Stimulated activated CD8-positive, alpha-beta memory T cell treated with anti-CD3 and anti-CD28 coated beads, Interleukin-12 subunit alpha, Interleukin-12 subunit beta, amount 100 ng/mL, for 4 hours (primary cell): ENCODE data around the gene HK3.

Experiments used
- DNase-seq: peaks from one replicate; pipeline ENCODE4 v3.0.0-alpha.2; 2020; ENCODE audit warnings: low read depth

Gene HK3

GRCh38 chr5:176870110-176870591 is 29.0 kb downstream of the HK3 start:
- DNase-seq: no peak

GRCh38 chr5:176869501-176870109 is 29.5 kb downstream of the HK3 start:
- DNase-seq: no peak

GRCh38 chr5:176868731-176869130 is 30.4 kb downstream of the HK3 start:
- no peak for DNase-seq

- no peak for DNase-seq
Measured at GRCh38 chr5:176868126-176868525, 31.0 kb downstream of the HK3 start.

- DNase-seq: no peak
Measured at GRCh38 chr5:176866707-176867310, 32.3 kb downstream of the HK3 start.

GRCh38 chr5:176865964-176866363 is 33.2 kb downstream of the HK3 start:
- DNase-seq: no peak

GRCh38 chr5:176864755-176865154 is 34.4 kb downstream of the HK3 start:
- no peak for DNase-seq

GRCh38 chr5:176863765-176864098 is 35.4 kb downstream of the HK3 start:
- DNase-seq: no peak

- no peak for DNase-seq
Measured at GRCh38 chr5:176863041-176863764, 35.9 kb downstream of the HK3 start.

- no peak for DNase-seq
Measured at GRCh38 chr5:176862330-176862995, 36.7 kb downstream of the HK3 start.

GRCh38 chr5:176861276-176861675 is 37.9 kb downstream of the HK3 start:
- no peak for DNase-seq

GRCh38 chr5:176860381-176860780 is 38.8 kb downstream of the HK3 start:
- DNase-seq: no peak

- DNase-seq: no peak
Measured at GRCh38 chr5:176859916-176860315, 39.2 kb downstream of the HK3 start.

- no peak for DNase-seq
Measured at GRCh38 chr5:176857894-176858273, 41.3 kb downstream of the HK3 start.

- DNase-seq: no peak
Measured at GRCh38 chr5:176857216-176857893, 41.8 kb downstream of the HK3 start.

GRCh38 chr5:176856746-176857145 is 42.4 kb downstream of the HK3 start:
- DNase-seq: no peak

GRCh38 chr5:176855598-176855997 is 43.5 kb downstream of the HK3 start:
- no peak for DNase-seq

- no peak for DNase-seq
Measured at GRCh38 chr5:176854164-176854563, 45.0 kb downstream of the HK3 start.

GRCh38 chr5:176853151-176853778 is 45.9 kb downstream of the HK3 start:
- DNase-seq: no peak

GRCh38 chr5:176851871-176852658 is 47.1 kb downstream of the HK3 start:
- DNase-seq: no peak

- no peak for DNase-seq
Measured at GRCh38 chr5:176851380-176851779, 47.8 kb downstream of the HK3 start.
